ENCODE data around the gene INO80C. TPM values are rescaled to one million over a fixed set of nuclear protein-coding genes. Genes with fewer than 3 reads are reported as not detected.

The INO80C gene
- total RNA-seq, 1 experiment from 2014 or later, result 51.1 TPM

GRCh38 chr18:35490894-35491699 lies 6.7 kb downstream of the INO80C start:
- no peak overlapping the region; the same call in 1 of the 2 replicates for H3K4ac ChIP-seq (ENCODE audit: low read depth, low read length)
- no peaks in the 10 kb centered on the region for H3K9me3 Mint-ChIP-seq
- peak overlapping the region; percentile 93 to 98 (median 98) for H3K27ac Mint-ChIP-seq
- H3K27ac ChIP-seq (ENCODE audit: insufficient read length, low read depth, low read length), result no peak overlapping the region
- H3K4me1 Mint-ChIP-seq, result peaks cover 74 to 77% of the 10 kb centered on the region in 2 experiments
- peaks cover 0 to 9% (median 4%) of the 10 kb centered on the region in 3 experiments; a peak in 4 of 7 replicates for H3K36me3 Mint-ChIP-seq (ENCODE audit: insufficient read depth in 1 of 3, low read depth in 3 of 3)
- H3K18ac ChIP-seq (ENCODE audit: insufficient read length, low read depth, low read length), result peak overlapping the region; percentile 12
- H2BK20ac ChIP-seq (ENCODE audit: low read depth, low read length, poor library complexity, severe bottlenecking), result no peak overlapping the region
- no peak overlapping the region for H3K56ac ChIP-seq (ENCODE audit: insufficient read length, low read depth, low read length)
- H3K4me2 ChIP-seq (ENCODE audit: insufficient read depth, insufficient read length, low read length), result peak overlapping the region; percentile 7
- no peak for TF ChIP-seq CTCF (conservative IDR thresholded peaks at IDR 0.05)
- H3K14ac ChIP-seq (ENCODE audit: insufficient read depth, low read length), result no peak overlapping the region; the same call in 1 of the 2 replicates
- H4K91ac ChIP-seq (ENCODE audit: insufficient read length, low read depth, low read length), result no peak overlapping the region
- no peak overlapping the region for H2BK15ac ChIP-seq (ENCODE audit: low read depth, low read length)
- peak overlapping the region; percentile 37 to 57; a peak in 4 of 5 replicates for H3K4me3 Mint-ChIP-seq
- no CpG with 5 or more reads among the region's 10 CpGs for WGBS (ENCODE audit: extremely low coverage, insufficient read length, low lambda C conversion rate)
- no peaks in the 10 kb centered on the region for H3K23me2 ChIP-seq (ENCODE audit: insufficient read length, low read depth, low read length, poor library complexity, severe bottlenecking)
- H4K20me1 ChIP-seq (ENCODE audit: control insufficient read depth, insufficient read depth, insufficient read length), result no peaks in the 10 kb centered on the region
- H2BK12ac ChIP-seq (ENCODE audit: insufficient read length, low read depth, low read length), result no peak overlapping the region
- H3K23ac ChIP-seq (ENCODE audit: insufficient read length, low read depth, low read length), result no peak overlapping the region
- H2BK5ac ChIP-seq (ENCODE audit: insufficient read length, low read length), result no peak overlapping the region
- peaks cover 13% of the 10 kb centered on the region; the same call in 1 of the 2 replicates for H3K4me1 ChIP-seq (ENCODE audit: insufficient read depth, low read length)
- no peaks in the 10 kb centered on the region for H3K27me3 ChIP-seq (ENCODE audit: insufficient read depth, low read length)
- no peak overlapping the region for H4K8ac ChIP-seq (replicated peaks; ENCODE audit: insufficient read length, low read depth, low read length)
- peak; percentile 60 for DNase-seq
- H2AK5ac ChIP-seq (ENCODE audit: insufficient read length, low read length), result no peak overlapping the region
- H3K9ac ChIP-seq (ENCODE audit: extremely low read depth, insufficient read length, low read length), result no peak overlapping the region
- H2AFZ ChIP-seq (ENCODE audit: low read length), result no peak overlapping the region
- H3K79me1 ChIP-seq (ENCODE audit: insufficient read depth, low read depth, low read length, poor library complexity, severe bottlenecking), result no peaks in the 10 kb centered on the region
- no peaks in the 10 kb centered on the region for H3K27me3 Mint-ChIP-seq (ENCODE audit: low read depth)
- H3T11ph ChIP-seq (ENCODE audit: low read length), result no peak overlapping the region
- peaks cover 20% of the 10 kb centered on the region; the same call in 1 of the 2 replicates for H3K79me2 ChIP-seq (ENCODE audit: insufficient read depth, low read length)
- no peak overlapping the region for H2BK120ac ChIP-seq (ENCODE audit: low read depth, low read length, poor library complexity, severe bottlenecking)
- no peaks in the 10 kb centered on the region for H3K9me3 ChIP-seq (ENCODE audit: control insufficient read depth, low read depth, low read length)
- H4K5ac ChIP-seq (ENCODE audit: insufficient read length, low read depth, low read length), result no peak overlapping the region
